COLO668 (cell line): ENCODE results near the gene BRF1.

Experiments
- DNase-seq: peaks from one replicate; lab custom pipeline; 2025; ENCODE audit not compliant: unreplicated experiment; lab: John Stamatoyannopoulos, UW

BRF1 gene

DNA sequence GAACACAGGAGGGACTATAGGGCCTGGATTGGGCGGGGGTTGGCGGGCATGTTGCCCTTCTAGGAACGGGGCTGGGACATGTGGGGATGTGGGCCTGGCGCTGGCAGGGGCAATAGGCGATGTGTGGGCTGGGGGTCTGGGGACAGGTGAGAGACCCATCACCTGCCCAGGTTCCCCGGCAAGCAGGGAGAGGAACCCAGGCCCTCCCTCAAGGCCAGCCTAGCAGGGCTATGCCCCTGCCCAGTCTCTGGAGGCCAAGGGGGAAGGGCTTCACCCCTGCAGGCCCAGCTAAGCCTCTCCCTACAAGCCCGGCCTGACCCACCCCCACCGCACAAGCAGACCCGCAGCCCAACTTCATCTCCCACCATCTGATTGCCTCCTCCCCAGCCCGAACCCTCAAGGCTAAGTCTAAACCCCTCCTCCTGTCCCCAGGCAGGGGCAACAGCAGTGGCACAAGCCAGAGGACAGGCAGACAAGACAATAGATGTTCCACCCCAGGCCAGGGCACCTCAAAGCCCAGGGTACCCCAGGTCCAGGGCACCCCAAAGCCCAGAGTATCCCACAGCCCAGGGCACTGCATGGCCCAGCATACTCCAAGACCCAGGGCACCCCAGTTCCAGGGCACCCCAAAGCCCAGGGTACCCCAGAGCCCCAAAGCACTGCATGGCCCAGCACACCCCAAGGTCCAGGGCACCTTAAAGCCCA, 138.7 kb downstream of the BRF1 start:
- peak; percentile 55 for DNase-seq

DNA sequence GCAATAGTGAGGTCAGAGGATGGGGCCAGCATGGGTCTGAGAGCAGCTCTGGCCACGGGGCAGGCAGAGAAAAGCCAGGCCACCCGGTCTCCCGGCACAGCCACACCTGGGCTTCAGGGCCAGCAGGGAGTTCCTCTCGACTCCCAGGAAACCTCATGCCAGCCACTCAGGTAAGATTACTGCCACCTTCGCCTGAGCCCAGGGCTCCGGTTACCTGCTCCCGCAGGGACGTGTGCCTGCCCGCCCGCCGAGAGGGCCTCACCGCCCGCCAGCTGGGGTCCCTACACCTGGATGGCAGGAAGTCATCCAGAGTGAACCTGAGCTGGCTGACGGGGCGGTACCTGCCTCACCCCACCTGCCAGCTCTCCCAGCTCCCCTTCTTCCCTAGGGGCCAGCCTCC, 139.5 kb downstream of the BRF1 start:
- peak; percentile 99 for DNase-seq

- DNase-seq, result no peak
These were observed 140.0 kb downstream of the BRF1 start for GRCh38 chr14:105160776-105161175.

GRCh38 chr14:105159344-105159743, 141.5 kb downstream of the BRF1 start:
- DNase-seq, result peak; percentile 22
